IMR-90 (cell line): ENCODE results near the gene PIM3. TPM values are rescaled to one million over a fixed set of nuclear protein-coding genes. Genes with fewer than 3 reads are reported as not detected.

Experiments
- ATAC-seq: fragments of 200-7000 bp; cut with Tn5 transposase; 2 replicates; pipeline ENCODE4 v1.9.1; 2020; ENCODE audit warnings: low read depth, mild to moderate bottlenecking, moderate library complexity
- BruUV-seq: library from RNA; stranded (reverse); fragments of 400-500 nt; replicated peaks from 2 replicates; lab custom pipeline; 2021; lab: Mats Ljungman, UMichigan
- CTCF ChIA-PET: fragments of 300-600 bp; formaldehyde crosslinking; extraction: SDS; loops from one replicate; lab custom pipeline; 2021; ENCODE audit warnings: antibody characterized with exemption; lab: Yijun Ruan, JAX
- POLR2A ChIA-PET: fragments of 300-600 bp; sonication (Branson Sonifier 250); formaldehyde crosslinking; loops from one replicate; lab custom pipeline; 2022; ENCODE audit warnings: antibody characterized with exemption; ENCODE audit not compliant: unreplicated experiment; lab: Charles Lee
- DNase-seq: peaks from one replicate; pipeline ENCODE4 v3.0.0; 2013
- H2AFZ ChIP-seq: replicated peaks from 2 replicates; pipeline ENCODE3; 2013; ENCODE audit warnings: low read length, mild to moderate bottlenecking; ENCODE audit not compliant: poor library complexity
- H2AK5ac ChIP-seq: 2 replicates; pipeline ENCODE4 v1.6.1; 2013; ENCODE audit warnings: low read depth, low read length, inconsistent platforms
- H2AK9ac ChIP-seq: replicated peaks from 2 replicates; pipeline ENCODE3; 2013; ENCODE audit warnings: mild to moderate bottlenecking, low read depth, low read length, moderate library complexity; ENCODE audit not compliant: poor library complexity
- H2BK120ac ChIP-seq: 2 replicates; pipeline ENCODE4 v1.6.1; 2013; ENCODE audit warnings: low read depth, low read length, inconsistent platforms
- H2BK15ac ChIP-seq: 3 replicates; pipeline ENCODE4 v1.6.1; 2013; ENCODE audit warnings: low read depth, low read length, inconsistent platforms
- H2BK20ac ChIP-seq: 2 replicates; pipeline ENCODE4 v1.6.1; 2013; ENCODE audit warnings: low read depth, mild to moderate bottlenecking, inconsistent platforms, low read length, moderate library complexity
- H2BK5ac ChIP-seq: 2 replicates; pipeline ENCODE4 v1.6.1; 2013; ENCODE audit warnings: mild to moderate bottlenecking, low read depth, low read length, inconsistent platforms; ENCODE audit not compliant: poor library complexity, severe bottlenecking
- H3K14ac ChIP-seq: replicated peaks from 2 replicates; pipeline ENCODE4 v1.6.1; 2013; ENCODE audit warnings: low read depth, low read length, inconsistent platforms
- H3K18ac ChIP-seq: 2 replicates; pipeline ENCODE4 v1.6.1; 2013; ENCODE audit warnings: low read depth, low read length, control low read depth
- H3K23ac ChIP-seq: 2 replicates; pipeline ENCODE4 v1.6.1; 2013; ENCODE audit warnings: low read depth, low read length, inconsistent platforms
- H3K27ac ChIP-seq: 2 replicates; pipeline ENCODE4 v1.5.1; 2013; ENCODE audit warnings: mild to moderate bottlenecking, control low read depth, low read length; ENCODE audit not compliant: insufficient read depth
- H3K27me3 ChIP-seq: 2 replicates; pipeline ENCODE4 v1.6.1; 2013; ENCODE audit warnings: low read length; ENCODE audit not compliant: control insufficient read depth, insufficient read depth
- H3K36me3 ChIP-seq: 2 replicates; pipeline ENCODE4 v1.6.1; 2013; ENCODE audit warnings: low read length, mixed read lengths; ENCODE audit not compliant: control insufficient read depth, insufficient read depth
- H3K4ac ChIP-seq: 2 replicates; pipeline ENCODE4 v1.6.1; 2013; ENCODE audit warnings: low read depth, low read length, inconsistent platforms
- H3K4me1 ChIP-seq: 2 replicates; pipeline ENCODE4 v1.6.1; 2013; ENCODE audit warnings: low read length, mixed read lengths; ENCODE audit not compliant: control insufficient read depth, insufficient read depth
- H3K4me2 ChIP-seq: 2 replicates; pipeline ENCODE4 v1.6.1; 2013; ENCODE audit warnings: low read depth, mild to moderate bottlenecking, control low read depth, low read length, moderate library complexity
- H3K4me3 ChIP-seq: 2 replicates; pipeline ENCODE4 v1.5.1; 2013; ENCODE audit warnings: low read depth, mild to moderate bottlenecking, control low read depth, low read length, moderate library complexity; ENCODE audit not compliant: insufficient read depth
- H3K56ac ChIP-seq: 2 replicates; pipeline ENCODE4 v1.6.1; 2013; ENCODE audit warnings: low read length, inconsistent platforms; ENCODE audit not compliant: insufficient read depth; ENCODE audit errors: extremely low read depth
- H3K79me1 ChIP-seq, 2 experiments: 2 replicates each; pipeline ENCODE4 v1.6.1; 2013; ENCODE audit warnings: low read length in 2 of 2, inconsistent platforms in 1 of 2, low read depth in 1 of 2
- H3K9ac ChIP-seq: 2 replicates; pipeline ENCODE4 v1.6.1; 2013; ENCODE audit warnings: low read depth, low read length, control low read depth
- H3K9me1 ChIP-seq: 2 replicates; pipeline ENCODE4 v1.6.1; 2013; ENCODE audit warnings: low read length, inconsistent platforms; ENCODE audit not compliant: insufficient read depth
- H3K9me3 ChIP-seq: 2 replicates; pipeline ENCODE4 v1.6.1; 2013; ENCODE audit warnings: low read length; ENCODE audit not compliant: control insufficient read depth, insufficient read depth
- H4K20me1 ChIP-seq: 2 replicates; pipeline ENCODE4 v1.6.1; 2013; ENCODE audit warnings: low read length, inconsistent platforms; ENCODE audit not compliant: insufficient read depth
- H4K5ac ChIP-seq: 2 replicates; pipeline ENCODE4 v1.6.1; 2013; ENCODE audit warnings: mild to moderate bottlenecking, low read depth, low read length, control low read depth
- H4K8ac ChIP-seq, 2 experiments: 2 replicates each; pipeline ENCODE4 v1.6.1; 2013; ENCODE audit warnings: low read depth in 2 of 2, low read length in 2 of 2, control low read depth in 1 of 2, inconsistent platforms in 1 of 2
- H4K91ac ChIP-seq: 2 replicates; pipeline ENCODE4 v1.6.1; 2013; ENCODE audit warnings: low read depth, low read length, inconsistent platforms; ENCODE audit not compliant: insufficient read depth
- CEBPB ChIP-seq: IDR thresholded peaks from 2 replicates; pipeline ENCODE4 v1.6.1; 2012; ENCODE audit warnings: low read depth, low read length, improper control_type of control experiment
- CHD1 ChIP-seq: IDR thresholded peaks from 2 replicates; pipeline ENCODE4 v1.6.1; 2012; ENCODE audit warnings: low read depth, low read length, improper control_type of control experiment
- FOS ChIP-seq: fragments of 150-350 bp; IDR thresholded peaks from 2 replicates; pipeline ENCODE4 v1.6.1; 2016; ENCODE audit warnings: low read depth, low read length
- MAFK ChIP-seq: IDR thresholded peaks from 2 replicates; pipeline ENCODE4 v1.6.1; 2012; ENCODE audit warnings: low read depth, low read length, improper control_type of control experiment
- MXI1 ChIP-seq: IDR thresholded peaks from 2 replicates; pipeline ENCODE4 v1.6.1; 2012; ENCODE audit warnings: low read depth, mild to moderate bottlenecking, low read length, moderate library complexity, borderline replicate concordance
- NFE2L2 ChIP-seq: fragments of 150-350 bp; IDR thresholded peaks from 2 replicates; pipeline ENCODE4 v1.6.1; 2016; ENCODE audit warnings: low read depth, mild to moderate bottlenecking, low read length
- POLR2A ChIP-seq: IDR thresholded peaks from 2 replicates; pipeline ENCODE4 v1.6.1; 2012; ENCODE audit warnings: mild to moderate bottlenecking, low read depth, low read length
- RCOR1 ChIP-seq: IDR thresholded peaks from 2 replicates; pipeline ENCODE4 v1.6.1; 2012; ENCODE audit warnings: mild to moderate bottlenecking, low read length, improper control_type of control experiment; ENCODE audit not compliant: insufficient replicate concordance
- SMC3 ChIP-seq: fragments of 150-350 bp; IDR thresholded peaks from 2 replicates; pipeline ENCODE4 v1.6.1; 2016; ENCODE audit warnings: low read depth, mild to moderate bottlenecking, antibody characterized with exemption, low read length, moderate library complexity
- WGBS, 2 experiments: methylation state at CpG; one replicate each; pipeline versions ENCODE4 v1.1.5 to v1.1.7; 2013; ENCODE audit warnings: missing lambda C conversion rate in 2 of 2; ENCODE audit not compliant: insufficient read length in 1 of 2; ENCODE audit errors: extremely low coverage in 2 of 2; 5-methylcytosine and 5-hydroxymethylcytosine counted together
- dilution Hi-C: fragments of 300-500 bp; cut with HindIII; formaldehyde crosslinking; loops from one replicate; pipeline ENCODE4 v1.14.3; 2018; ENCODE audit warnings: low sequenced_read_pairs; ENCODE audit not compliant: unreplicated experiment
- in situ Hi-C: fragments of 300-500 bp; cut with MboI; formaldehyde crosslinking; loops from 3 replicates; pipeline ENCODE4 v1.14.3; 2019; ENCODE audit warnings: low sequenced_read_pairs, inconsistent platforms, mixed read lengths
- intact Hi-C: fragments of 100-400 bp; cut with micrococcal nuclease; formaldehyde crosslinking; loops from 2 replicates; pipeline ENCODE4 v1.10.0; 2022
- polyA plus RNA-seq, 3 experiments: library from polyadenylated mRNA; depleted of rRNA; stranded (reverse); fragments of >200 nt; gene quantifications; 2 replicates each; pipeline ENCODE4 v1.2.3, GENCODE V29; 2012; ENCODE audit warnings: low replicate concordance in 1 of 3
- total RNA-seq: library from RNA; depleted of rRNA; stranded (reverse); fragments of >200 nt; gene quantifications from 2 replicates; pipeline ENCODE4 v1.2.3, GENCODE V29; 2012
- TF ChIP-seq, protein P1 (sequence below): fragments of 150-350 bp; IDR thresholded peaks from 2 replicates; pipeline ENCODE4 v1.6.1; 2016; ENCODE audit warnings: low read depth, mild to moderate bottlenecking, low read length, moderate library complexity, borderline replicate concordance

PIM3 gene
- total and polyA plus RNA-seq, 2 of the 4 experiments (the other 2 are of a cell fraction): 8.6 to 24.7 TPM

DNA sequence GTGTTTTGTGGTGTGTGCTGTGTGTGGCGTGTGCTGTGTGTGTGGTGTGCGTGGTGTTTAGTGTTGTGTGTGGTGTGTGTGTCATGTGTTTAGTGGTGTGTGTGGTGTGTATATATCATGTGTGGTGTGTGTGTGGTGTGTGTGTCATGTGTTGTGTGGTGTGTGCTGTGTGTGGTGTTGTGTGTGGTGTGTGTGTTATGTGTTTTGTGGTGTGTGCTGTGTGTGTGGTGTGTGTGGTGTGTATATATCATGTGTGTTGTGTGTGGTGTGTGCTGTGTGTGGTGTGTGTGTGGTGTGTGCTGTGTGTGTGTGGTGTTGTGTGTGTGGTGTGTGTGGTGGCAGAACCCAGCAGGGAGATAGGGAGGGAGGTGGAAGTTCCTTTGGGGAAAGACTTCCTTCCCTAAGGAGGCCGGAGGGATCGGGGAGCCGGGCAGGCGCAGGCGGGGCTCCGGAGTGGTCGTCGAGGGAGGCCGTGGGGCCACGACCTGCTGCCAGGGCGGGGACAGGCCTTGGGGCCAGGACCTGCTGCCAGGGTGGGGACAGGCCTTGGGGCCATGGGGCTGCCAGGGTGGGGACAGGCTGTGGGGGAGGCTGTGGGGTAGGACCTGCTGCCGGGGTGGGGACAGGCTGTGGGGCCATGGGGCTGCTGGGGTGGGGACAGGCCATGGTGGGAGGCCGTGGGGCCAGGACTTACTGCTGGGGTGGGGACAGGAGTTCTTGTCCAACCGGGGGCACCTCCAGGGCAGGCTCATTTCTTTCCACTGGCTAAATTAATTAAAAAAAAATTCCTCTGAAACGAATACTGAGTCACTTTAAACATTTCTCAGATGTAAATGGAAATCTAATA is 15.2 kb downstream of the PIM3 start (continued):
- TF ChIP-seq, protein P1, sequence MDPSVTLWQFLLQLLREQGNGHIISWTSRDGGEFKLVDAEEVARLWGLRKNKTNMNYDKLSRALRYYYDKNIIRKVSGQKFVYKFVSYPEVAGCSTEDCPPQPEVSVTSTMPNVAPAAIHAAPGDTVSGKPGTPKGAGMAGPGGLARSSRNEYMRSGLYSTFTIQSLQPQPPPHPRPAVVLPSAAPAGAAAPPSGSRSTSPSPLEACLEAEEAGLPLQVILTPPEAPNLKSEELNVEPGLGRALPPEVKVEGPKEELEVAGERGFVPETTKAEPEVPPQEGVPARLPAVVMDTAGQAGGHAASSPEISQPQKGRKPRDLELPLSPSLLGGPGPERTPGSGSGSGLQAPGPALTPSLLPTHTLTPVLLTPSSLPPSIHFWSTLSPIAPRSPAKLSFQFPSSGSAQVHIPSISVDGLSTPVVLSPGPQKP: no peak

DNA sequence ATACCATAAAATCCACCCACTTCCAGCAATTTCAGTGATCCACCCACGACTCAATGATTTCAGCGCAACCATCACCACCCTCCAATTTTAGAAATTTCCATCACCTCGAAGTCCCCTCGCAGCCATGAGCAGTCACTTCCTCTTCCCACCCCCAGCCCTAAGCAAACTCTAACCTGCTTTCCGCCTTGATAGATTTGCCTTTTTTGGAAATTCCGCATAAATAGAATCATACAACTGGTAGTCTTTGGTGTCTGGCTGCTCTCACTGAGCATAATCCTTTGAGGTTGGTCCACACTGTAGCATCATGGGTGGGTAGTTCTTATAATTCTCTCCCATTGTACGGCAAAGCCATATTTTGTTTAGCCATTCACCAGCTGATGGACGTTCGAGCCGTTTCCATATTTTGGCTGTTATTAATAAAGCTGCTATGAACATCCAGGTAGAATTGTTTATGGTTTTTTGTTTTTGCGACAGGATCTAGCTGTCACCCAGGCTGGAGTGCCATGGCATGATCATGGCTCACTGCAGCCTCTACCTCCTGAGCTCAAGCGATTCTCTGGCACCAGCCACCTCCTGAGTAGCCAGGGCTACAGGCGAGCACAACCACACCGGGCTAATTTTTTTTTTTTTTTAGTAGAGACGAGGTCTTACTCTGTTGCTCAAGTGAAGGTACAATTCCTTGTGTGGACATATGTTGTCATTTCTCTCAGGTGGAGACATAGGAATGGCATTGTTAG is 16.0 kb downstream of the PIM3 start:
- Histone ChIP-seq H4K20me1 (0 out of 2 replicates have a peak, but pooled peaks cover 4% of the 10 kb centered on the region), H4K91ac (no peak overlapping the region), H2BK5ac (no peak overlapping the region), H3K14ac (no peak overlapping the region; the same call in 1 of the 2 replicates), H3K4me1 (peaks cover 3% of the 10 kb centered on the region), H2BK120ac (no peak overlapping the region), H3K27me3 (no peaks in the 10 kb centered on the region), H4K8ac (no peak overlapping the region), H3K9me1 (peaks cover 16% of the 10 kb centered on the region), H3K79me1 (peaks cover 9 to 11% of the 10 kb centered on the region in 2 experiments; a peak in 3 of 4 replicates), H2AK5ac (no peak overlapping the region), H2BK15ac (no peak overlapping the region), H3K23ac (no peak overlapping the region), H3K4me3 (no peak overlapping the region), H2BK20ac (no peak overlapping the region), H3K9me3 (peaks cover 2% of the 10 kb centered on the region; the same call in 1 of the 2 replicates), H4K5ac (no peak overlapping the region), H3K56ac (no peak overlapping the region), H3K9ac (no peak overlapping the region), H3K18ac (no peak overlapping the region), H3K27ac (no peak overlapping the region), H2AFZ (no peak overlapping the region), H3K4me2 (no peak overlapping the region), H3K4ac (no peak overlapping the region), H2AK9ac (no peak overlapping the region), H3K36me3 (no peaks in the 10 kb centered on the region)
- POLR2A ChIA-PET: no interaction called here
- WGBS, 2 experiments: 70% methylated on average over 6 of the region's 15 CpGs; no CpG with 5 or more reads in 1 of the 2 experiments
- in situ Hi-C loops: no loop called here
- TF ChIP-seq NFE2L2 (no peak), SMC3 (no peak), POLR2A (no peak), RCOR1 (no peak), MXI1 (no peak), CHD1 (no peak), CEBPB (no peak), FOS (no peak), MAFK (no peak)
- TF ChIP-seq, protein P1: no peak
- dilution Hi-C loops: no loop called here
- intact Hi-C loops: loop anchor here (10.0 kb wide), 1 partner anchor 228 kb away; the partner anchor contains the start of gene SELENOO
- ATAC-seq (no peak), DNase-seq (no peak)
- BruUV-seq: no TSS peak
- CTCF ChIA-PET: interaction anchor here (0.5 kb wide), 1 partner anchor 14 kb away, joined by 5 read pairs; no protein-coding TSS in a partner anchor
